BLaER1 (cell line): ENCODE measurements around the gene RLN1.
"Not testable (repeated sequence)": the region's sequence is repeated elsewhere in the genome, so short reads cannot be mapped to it uniquely, and the experiment has no call there.

Experiments used
- H3K27ac ChIP-seq: shearing (Covaris generic); formaldehyde crosslinking; 2 replicates; pipeline ENCODE4 v1.8.1; 2022
- H3K27me3 ChIP-seq: shearing (Covaris generic); formaldehyde crosslinking; 2 replicates; pipeline ENCODE4 v1.8.1; 2022
- H3K36me3 ChIP-seq: shearing (Covaris generic); formaldehyde crosslinking; 2 replicates; pipeline ENCODE4 v1.8.1; 2022
- H3K4me1 ChIP-seq: shearing (Covaris generic); formaldehyde crosslinking; 2 replicates; pipeline ENCODE4 v1.8.1; 2022
- H3K4me2 ChIP-seq: shearing (Covaris generic); formaldehyde crosslinking; 2 replicates; pipeline ENCODE4 v1.8.1; 2022
- H3K4me3 ChIP-seq: shearing (Covaris generic); formaldehyde crosslinking; 2 replicates; pipeline ENCODE4 v1.8.1; 2022
- H3K9ac ChIP-seq: shearing (Covaris generic); formaldehyde crosslinking; 2 replicates; pipeline ENCODE4 v1.8.1; 2022
- H3K9me3 ChIP-seq: shearing (Covaris generic); formaldehyde crosslinking; 2 replicates; pipeline ENCODE4 v1.8.1; 2022
- H4K20me1 ChIP-seq: shearing (Covaris generic); formaldehyde crosslinking; 2 replicates; pipeline ENCODE4 v1.8.1; 2022
- Cebpa-rat ChIP-seq: shearing (Covaris generic); IDR thresholded peaks from 2 replicates; pipeline ENCODE4 v1.8.1; 2022

Gene RLN1

DNA sequence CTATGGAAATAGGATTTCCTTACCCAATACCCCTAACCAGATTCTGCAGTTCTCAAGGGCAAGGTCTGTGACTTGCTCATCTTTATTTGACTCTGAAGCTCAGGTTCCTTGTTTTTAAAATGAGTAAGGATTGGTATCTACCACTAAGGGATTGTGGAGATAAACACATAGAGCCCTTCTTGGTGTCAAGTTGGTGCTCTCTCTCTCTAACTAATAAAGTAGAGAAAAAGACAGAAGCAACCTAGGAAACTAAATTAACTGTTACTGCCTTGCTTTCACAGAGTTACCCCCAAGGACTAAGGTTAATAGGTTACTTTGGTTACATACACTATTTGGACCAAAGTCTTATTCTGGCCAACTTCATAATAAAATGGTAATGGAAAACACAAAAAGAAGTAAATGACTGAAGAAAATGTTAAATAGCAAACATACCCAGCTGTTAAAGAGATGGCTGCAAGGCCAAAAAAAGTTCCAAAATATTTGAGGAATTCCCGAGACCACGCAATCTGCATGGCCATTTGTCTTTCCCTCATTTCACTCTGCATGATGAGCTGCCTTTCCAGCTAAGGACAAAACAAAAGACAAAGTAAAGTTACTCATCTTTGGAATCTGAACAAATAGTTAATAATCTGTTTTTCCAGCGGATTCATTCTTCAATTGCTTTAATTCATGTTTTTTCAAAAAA, 21.8 kb upstream of the RLN1 start:
- Histone ChIP-seq H3K9ac (no peak overlapping the region), H4K20me1 (no peaks in the 10 kb centered on the region), H3K36me3 (no peaks in the 10 kb centered on the region), H3K9me3 (no peaks in the 10 kb centered on the region), H3K4me1 (no peaks in the 10 kb centered on the region), H3K4me2 (no peak overlapping the region), H3K27me3 (no peaks in the 10 kb centered on the region), H3K27ac (no peak overlapping the region), H3K4me3 (no peak overlapping the region)
- TF ChIP-seq Cebpa-rat: no peak

DNA sequence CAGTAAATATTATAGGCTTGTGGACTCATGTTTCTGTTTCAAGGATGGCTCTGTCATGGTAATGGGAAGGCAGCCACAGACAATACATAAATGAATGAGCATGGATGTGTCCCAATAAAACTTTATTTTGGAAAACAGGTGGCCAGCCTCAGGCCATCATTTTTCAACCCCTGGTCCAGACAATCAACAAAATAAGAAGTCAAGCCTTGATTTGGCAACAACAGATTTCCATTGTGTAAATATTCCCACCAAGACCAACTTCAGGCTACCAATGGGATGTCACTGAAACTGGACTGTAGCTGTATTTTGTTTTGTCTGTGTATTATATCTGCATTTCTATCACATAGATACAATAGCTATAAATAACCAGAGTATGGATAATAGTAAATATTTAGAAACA, 20.7 kb upstream of the RLN1 start:
- no peak for TF ChIP-seq Cebpa-rat

GRCh38 chr9:5357431-5358105, 17.9 kb upstream of the RLN1 start:
- Histone ChIP-seq H3K4me1 (no peaks in the 10 kb centered on the region), H3K4me2 (no peak overlapping the region), H3K9ac (no peak overlapping the region), H4K20me1 (no peaks in the 10 kb centered on the region), H3K27ac (no peak overlapping the region), H3K4me3 (no peak overlapping the region), H3K27me3 (no peaks in the 10 kb centered on the region), H3K9me3 (no peaks in the 10 kb centered on the region), H3K36me3 (no peaks in the 10 kb centered on the region)
- TF ChIP-seq Cebpa-rat: no peak

More for the DNA sequence above, 20.7 kb upstream of the RLN1 start:
- Histone ChIP-seq H3K4me3 (no peak overlapping the region), H4K20me1 (no peaks in the 10 kb centered on the region), H3K9ac (no peak overlapping the region), H3K9me3 (no peaks in the 10 kb centered on the region), H3K4me2 (no peak overlapping the region), H3K27ac (no peak overlapping the region), H3K36me3 (no peaks in the 10 kb centered on the region), H3K27me3 (no peaks in the 10 kb centered on the region), H3K4me1 (no peaks in the 10 kb centered on the region)

- H3K36me3 ChIP-seq: no peaks in the 10 kb centered on the region
- no peaks in the 10 kb centered on the region for H4K20me1 ChIP-seq
- no peaks in the 10 kb centered on the region for H3K27me3 ChIP-seq
- H3K4me3 ChIP-seq: no peak overlapping the region
- H3K4me1 ChIP-seq: no peaks in the 10 kb centered on the region
- no peak for TF ChIP-seq Cebpa-rat
- no peak overlapping the region for H3K27ac ChIP-seq
- H3K9ac ChIP-seq: no peak overlapping the region
- peaks cover 2% of the 10 kb centered on the region; the same call in 1 of the 2 replicates for H3K9me3 ChIP-seq
- no peak overlapping the region for H3K4me2 ChIP-seq
Observed at GRCh38 chr9:5355817-5356216, 16.1 kb upstream of the RLN1 start.

GRCh38 chr9:5355226-5355625, 15.6 kb upstream of the RLN1 start:
- no peaks in the 10 kb centered on the region for H3K36me3 ChIP-seq
- no peak overlapping the region for H3K4me2 ChIP-seq
- no peak for TF ChIP-seq Cebpa-rat
- H3K4me3 ChIP-seq: no peak overlapping the region
- no peaks in the 10 kb centered on the region for H3K27me3 ChIP-seq
- peaks cover 8% of the 10 kb centered on the region for H3K9me3 ChIP-seq
- H3K27ac ChIP-seq: no peak overlapping the region
- H3K9ac ChIP-seq: no peak overlapping the region
- H4K20me1 ChIP-seq: no peaks in the 10 kb centered on the region
- no peaks in the 10 kb centered on the region for H3K4me1 ChIP-seq

- H4K20me1 ChIP-seq: no peaks in the 10 kb centered on the region
- H3K9me3 ChIP-seq: peaks cover 16% of the 10 kb centered on the region
- H3K27ac ChIP-seq: no peak overlapping the region
- no peak for TF ChIP-seq Cebpa-rat
- H3K4me2 ChIP-seq: no peak overlapping the region
- H3K4me1 ChIP-seq: no peaks in the 10 kb centered on the region
- H3K36me3 ChIP-seq: no peaks in the 10 kb centered on the region
- H3K9ac ChIP-seq: no peak overlapping the region
- no peak overlapping the region for H3K4me3 ChIP-seq
- H3K27me3 ChIP-seq: no peaks in the 10 kb centered on the region
Observed at GRCh38 chr9:5354184-5354583, 14.5 kb upstream of the RLN1 start.

DNA sequence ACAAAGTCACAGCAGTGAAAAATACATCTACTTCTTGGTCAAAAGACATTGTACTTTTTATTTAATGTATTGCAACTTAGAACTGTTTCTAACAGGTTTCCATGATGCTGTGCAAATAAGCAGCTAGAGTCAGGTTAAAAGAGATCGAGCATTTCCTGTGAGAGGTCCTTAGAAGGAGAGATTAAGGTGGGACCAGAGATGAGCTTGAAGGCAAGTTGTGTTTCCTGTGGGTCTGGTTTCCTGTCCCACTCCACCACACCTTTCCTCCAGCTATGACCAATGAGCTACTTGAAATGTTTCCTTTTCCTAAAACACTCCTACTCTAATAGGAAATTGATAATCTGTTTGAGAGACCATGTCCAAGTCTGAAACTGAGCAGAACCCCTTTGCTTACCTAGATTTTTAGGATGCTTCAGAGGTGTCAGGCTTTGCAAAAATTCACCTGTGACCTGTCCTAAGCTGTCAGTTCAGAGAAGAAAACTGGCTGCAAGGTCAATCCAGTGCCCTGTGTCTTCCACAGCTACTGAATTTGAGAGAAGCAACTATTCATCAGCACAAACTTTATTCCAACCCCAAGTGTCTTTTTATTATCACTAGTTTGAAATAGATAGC, 13.1 kb upstream of the RLN1 start:
- no peak overlapping the region for H3K27ac ChIP-seq
- no peaks in the 10 kb centered on the region for H3K4me1 ChIP-seq
- no peaks in the 10 kb centered on the region for H3K36me3 ChIP-seq
- H4K20me1 ChIP-seq: no peaks in the 10 kb centered on the region
- no peak for TF ChIP-seq Cebpa-rat
- no peak overlapping the region for H3K4me2 ChIP-seq
- H3K4me3 ChIP-seq: no peak overlapping the region
- peaks cover 25% of the 10 kb centered on the region for H3K9me3 ChIP-seq
- H3K9ac ChIP-seq: no peak overlapping the region
- no peaks in the 10 kb centered on the region for H3K27me3 ChIP-seq

DNA sequence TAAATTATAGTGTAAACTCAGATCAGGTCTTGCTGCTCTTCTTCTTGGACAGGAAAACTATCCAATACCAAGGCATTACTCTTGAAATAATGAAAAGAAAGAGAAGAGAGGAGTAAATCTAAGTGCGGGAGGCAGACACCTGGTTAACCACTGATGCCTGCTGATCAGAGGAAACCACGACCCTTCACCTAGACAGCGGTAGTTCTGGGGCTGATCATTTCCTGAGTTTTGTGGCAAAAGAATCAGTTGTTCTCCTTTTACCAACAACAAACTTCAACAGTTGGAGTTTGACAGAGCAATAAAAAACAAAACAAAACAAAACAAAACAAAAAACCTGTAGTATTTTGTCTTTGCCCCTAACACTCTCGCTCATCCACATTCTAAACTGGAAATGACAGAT, 3.0 kb downstream of the RLN1 start:
- Histone ChIP-seq H3K4me2 (peak overlapping the region; percentile 71), H3K9ac (no peak overlapping the region), H3K27me3 (peaks cover 8% of the 10 kb centered on the region), H3K27ac (no peak overlapping the region), H3K4me1 (peaks cover 14% of the 10 kb centered on the region), H4K20me1 (no peaks in the 10 kb centered on the region), H3K36me3 (no peaks in the 10 kb centered on the region), H3K9me3 (peaks cover 6% of the 10 kb centered on the region), H3K4me3 (no peak overlapping the region)
- no peak for TF ChIP-seq Cebpa-rat

DNA sequence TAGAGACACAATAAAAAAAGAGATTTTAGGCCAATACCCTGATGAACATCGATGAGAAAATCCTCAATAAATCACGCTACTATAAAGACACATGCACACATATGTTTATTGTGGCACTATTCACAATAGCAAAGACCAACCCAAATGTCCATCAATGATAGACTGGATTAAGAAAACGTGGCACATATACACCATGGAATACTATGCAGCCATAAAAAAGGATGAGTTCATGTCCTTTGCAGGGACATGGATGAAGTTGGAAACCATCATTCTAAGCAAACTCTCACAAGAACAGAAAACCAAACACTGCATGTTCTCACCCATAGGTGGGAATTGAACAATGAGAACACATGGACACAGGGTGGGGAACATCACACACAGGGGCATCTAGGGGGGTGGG, 8.4 kb downstream of the RLN1 start:
- H3K4me1 ChIP-seq, H3K36me3 ChIP-seq, H3K4me2 ChIP-seq, H3K9me3 ChIP-seq, H3K27me3 ChIP-seq, H3K27ac ChIP-seq, H3K4me3 ChIP-seq, H3K9ac ChIP-seq, H4K20me1 ChIP-seq: not testable (repeated sequence)

DNA sequence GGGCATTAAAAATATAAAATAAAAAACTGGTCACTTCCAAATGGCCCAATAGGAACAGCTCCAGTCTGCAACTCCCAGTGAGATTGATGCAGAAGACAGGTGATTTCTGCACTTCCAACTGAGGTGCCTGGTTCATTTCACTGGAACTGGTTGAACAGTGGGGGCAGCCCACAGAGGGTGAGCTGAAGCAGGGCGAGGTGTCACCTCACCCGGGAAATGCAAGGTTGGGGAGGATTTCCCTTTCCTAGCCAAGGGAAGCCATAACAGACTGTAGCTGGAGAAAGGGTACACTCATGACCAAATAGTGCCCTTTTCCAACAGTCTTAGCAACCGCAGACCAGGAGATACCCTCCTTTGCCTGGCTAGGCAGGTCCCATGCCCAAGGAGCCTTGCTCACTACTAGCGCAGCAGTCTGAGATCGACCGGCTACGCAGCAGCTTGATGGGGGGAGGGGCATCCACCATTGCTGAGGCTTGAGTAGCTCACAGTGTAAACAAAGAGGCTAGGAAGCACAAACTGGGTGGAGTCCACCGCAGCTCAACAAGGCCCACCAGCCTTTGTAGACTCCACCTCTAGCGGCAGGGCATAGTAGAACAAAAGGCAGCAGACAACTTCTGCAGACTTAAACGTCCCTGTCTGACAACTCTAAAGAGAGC, 12.7 kb downstream of the RLN1 start:
- H3K27me3 ChIP-seq: no peaks in the 10 kb centered on the region
- no peak overlapping the region for H3K9ac ChIP-seq
- no peak for TF ChIP-seq Cebpa-rat
- H3K9me3 ChIP-seq: peaks cover 4% of the 10 kb centered on the region; the same call in 1 of the 2 replicates
- H3K4me3 ChIP-seq: no peak overlapping the region
- H3K36me3 ChIP-seq: no peaks in the 10 kb centered on the region
- H3K4me1 ChIP-seq: peaks cover 10% of the 10 kb centered on the region
- no peaks in the 10 kb centered on the region for H4K20me1 ChIP-seq
- no peak overlapping the region for H3K27ac ChIP-seq
- no peak overlapping the region for H3K4me2 ChIP-seq
